ENCODE data around the gene DAB2IP.

The DAB2IP gene

DNA sequence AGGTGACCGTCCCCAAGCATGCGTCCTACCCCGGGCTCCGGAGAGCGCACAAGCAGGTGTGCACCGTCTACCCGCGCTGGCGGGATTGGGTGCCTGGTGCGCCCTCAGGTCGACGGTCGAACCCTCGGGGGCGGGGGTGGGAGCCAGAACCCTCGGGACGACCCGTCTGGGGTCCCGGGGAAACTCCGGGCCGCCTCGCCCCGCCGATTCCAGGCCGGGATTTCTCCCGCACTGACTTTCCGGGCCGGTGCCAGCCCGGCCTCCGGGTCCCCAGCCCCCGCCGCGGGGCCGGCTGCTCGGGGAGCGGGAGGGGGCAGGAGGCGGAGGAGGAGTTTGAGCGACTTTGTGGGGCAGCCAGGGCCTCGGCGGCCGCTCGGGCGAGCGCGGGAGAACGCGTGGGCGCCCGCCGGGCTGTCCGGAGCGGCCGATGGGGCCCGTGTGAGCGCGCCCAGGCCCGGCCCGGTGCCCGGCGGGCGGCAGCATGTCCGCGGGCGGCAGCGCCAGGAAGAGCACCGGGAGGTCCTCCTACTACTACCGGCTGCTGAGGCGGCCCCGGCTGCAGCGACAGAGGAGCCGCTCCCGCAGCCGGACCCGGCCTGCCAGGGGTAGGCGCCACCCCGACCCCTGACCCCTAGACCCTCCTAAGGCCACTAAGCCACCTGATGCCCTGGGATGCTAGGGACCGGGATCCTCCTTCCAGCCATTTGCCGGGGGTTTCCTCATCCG lies at the start of gene DAB2IP:
Gene DAB2IP, plus strand, starts transcription at position 340 of the 726 bp plus-strand sequence. Its CDS starts 142 bp downstream, at position 482.
- DNase-seq (ENCODE audit: extremely low read depth, low read depth) = no peak
- peak within 1 kb of the TSS; percentile 82 for H3K4me3 ChIP-seq (replicated peaks; ENCODE audit: low read depth, low read length)
- TF ChIP-seq, protein P1, sequence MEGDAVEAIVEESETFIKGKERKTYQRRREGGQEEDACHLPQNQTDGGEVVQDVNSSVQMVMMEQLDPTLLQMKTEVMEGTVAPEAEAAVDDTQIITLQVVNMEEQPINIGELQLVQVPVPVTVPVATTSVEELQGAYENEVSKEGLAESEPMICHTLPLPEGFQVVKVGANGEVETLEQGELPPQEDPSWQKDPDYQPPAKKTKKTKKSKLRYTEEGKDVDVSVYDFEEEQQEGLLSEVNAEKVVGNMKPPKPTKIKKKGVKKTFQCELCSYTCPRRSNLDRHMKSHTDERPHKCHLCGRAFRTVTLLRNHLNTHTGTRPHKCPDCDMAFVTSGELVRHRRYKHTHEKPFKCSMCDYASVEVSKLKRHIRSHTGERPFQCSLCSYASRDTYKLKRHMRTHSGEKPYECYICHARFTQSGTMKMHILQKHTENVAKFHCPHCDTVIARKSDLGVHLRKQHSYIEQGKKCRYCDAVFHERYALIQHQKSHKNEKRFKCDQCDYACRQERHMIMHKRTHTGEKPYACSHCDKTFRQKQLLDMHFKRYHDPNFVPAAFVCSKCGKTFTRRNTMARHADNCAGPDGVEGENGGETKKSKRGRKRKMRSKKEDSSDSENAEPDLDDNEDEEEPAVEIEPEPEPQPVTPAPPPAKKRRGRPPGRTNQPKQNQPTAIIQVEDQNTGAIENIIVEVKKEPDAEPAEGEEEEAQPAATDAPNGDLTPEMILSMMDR (IDR thresholded peaks at IDR 0.05; ENCODE audit: low read depth, low read length, missing control alignments) = no peak

- no peak for DNase-seq (ENCODE audit: extremely low read depth, low read depth)
- no peak overlapping the region for H3K4me3 ChIP-seq (replicated peaks; ENCODE audit: low read depth, low read length)
- TF ChIP-seq, protein P1 (IDR thresholded peaks at IDR 0.05; ENCODE audit: low read depth, low read length, missing control alignments) = no peak
Measured at GRCh38 chr9:121603028-121603427, 48.4 kb upstream of the DAB2IP start.

DNA sequence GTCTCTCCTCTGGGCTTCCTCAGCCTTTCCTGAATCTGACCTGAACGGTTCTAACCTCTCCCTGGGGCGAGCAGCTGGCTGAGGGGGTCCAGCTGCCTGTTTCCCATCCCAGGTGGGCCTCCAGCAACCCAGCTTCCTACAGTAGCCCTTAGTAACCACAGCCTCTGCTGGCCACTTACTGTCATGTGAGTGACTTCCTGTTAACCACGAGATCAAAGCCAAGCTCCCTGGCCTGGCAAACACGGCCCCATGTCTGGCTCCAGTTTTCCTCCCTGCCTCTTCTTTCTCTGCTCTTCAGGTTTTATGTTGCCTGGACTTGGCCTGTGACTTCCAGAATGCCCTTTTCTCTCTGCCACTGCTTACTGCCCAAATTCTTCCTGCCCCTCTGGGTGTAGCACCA lies 47.2 kb upstream of the DAB2IP start:
- no peak for DNase-seq (ENCODE audit: extremely low read depth, low read depth)
- TF ChIP-seq, protein P1 (IDR thresholded peaks at IDR 0.05; ENCODE audit: low read depth, low read length, missing control alignments) = no peak
- no peak overlapping the region for H3K4me3 ChIP-seq (replicated peaks; ENCODE audit: low read depth, low read length)

GRCh38 chr9:121604654-121605053 lies 46.8 kb upstream of the DAB2IP start:
- TF ChIP-seq, protein P1 (IDR thresholded peaks at IDR 0.05; ENCODE audit: low read depth, low read length, missing control alignments) = no peak
- DNase-seq (ENCODE audit: extremely low read depth, low read depth) = no peak
- H3K4me3 ChIP-seq (replicated peaks; ENCODE audit: low read depth, low read length) = no peak overlapping the region

GRCh38 chr9:121607434-121608167 lies 43.8 kb upstream of the DAB2IP start:
- TF ChIP-seq, protein P1 (IDR thresholded peaks at IDR 0.05; ENCODE audit: low read depth, low read length, missing control alignments) = no peak
- no peak for DNase-seq (ENCODE audit: extremely low read depth, low read depth)
- H3K4me3 ChIP-seq (replicated peaks; ENCODE audit: low read depth, low read length) = no peak overlapping the region

DNA sequence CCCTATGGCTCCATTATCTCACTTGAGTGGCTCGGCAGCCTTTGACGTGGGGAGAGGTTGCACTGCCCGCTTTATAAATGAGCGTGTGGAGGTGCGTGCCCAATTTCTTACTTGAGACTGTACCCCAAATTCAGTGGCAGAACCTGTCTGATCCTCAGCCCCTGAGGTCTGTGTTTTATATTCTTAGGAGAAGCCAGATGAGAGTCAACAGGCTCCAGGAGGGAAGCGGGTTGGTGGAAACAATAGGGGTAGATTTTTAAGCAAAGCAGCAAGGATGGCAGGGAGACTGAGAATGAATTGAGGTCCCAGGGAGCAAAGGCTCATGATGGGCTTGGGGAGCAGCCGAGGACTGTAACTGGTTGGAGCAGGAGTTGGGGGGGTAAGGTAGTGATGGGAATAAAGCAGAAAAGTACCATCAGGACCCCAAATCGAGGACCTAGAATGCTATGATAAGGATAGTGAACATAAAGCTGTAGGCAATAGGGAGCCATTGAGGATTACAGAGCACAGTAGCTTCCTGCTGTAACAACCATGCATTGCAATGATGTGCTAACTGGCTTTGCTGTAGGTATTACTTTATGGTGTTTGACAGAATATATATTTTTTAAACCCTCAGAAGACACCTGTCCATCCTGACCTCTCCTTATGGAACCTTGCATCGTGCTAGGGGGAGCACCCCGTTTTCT lies 43.1 kb upstream of the DAB2IP start:
- TF ChIP-seq, protein P1 (IDR thresholded peaks at IDR 0.05; ENCODE audit: low read depth, low read length, missing control alignments) = no peak
- no peak overlapping the region for H3K4me3 ChIP-seq (replicated peaks; ENCODE audit: low read depth, low read length)

More for the DNA sequence above, 43.1 kb upstream of the DAB2IP start:
- no peak for DNase-seq (ENCODE audit: extremely low read depth, low read depth)
